Endodermal cell (in vitro differentiated cells): ENCODE results near the gene TNIK. TPM values are rescaled to one million over a fixed set of nuclear protein-coding genes. Genes with fewer than 3 reads are reported as not detected.

Experiments
- DNase-seq: peaks from one replicate; pipeline ENCODE4 v3.0.0-alpha.2; 2017
- H3K27ac ChIP-seq: 2 replicates; pipeline ENCODE4 v1.5.1; 2013; ENCODE audit warnings: mild to moderate bottlenecking, low read depth, low read length, moderate library complexity
- H3K27me3 ChIP-seq: 2 replicates; pipeline ENCODE4 v1.6.1; 2013; ENCODE audit warnings: mild to moderate bottlenecking, low read length, moderate library complexity; ENCODE audit not compliant: insufficient read depth, control insufficient read depth, poor library complexity, severe bottlenecking
- H3K36me3 ChIP-seq: 2 replicates; pipeline ENCODE4 v1.7.0; 2013; ENCODE audit warnings: mild to moderate bottlenecking, low read length, moderate library complexity; ENCODE audit not compliant: control insufficient read depth, insufficient read depth
- H3K4me1 ChIP-seq: one replicate; pipeline ENCODE4 v1.7.0; 2013; ENCODE audit warnings: low read length; ENCODE audit not compliant: control insufficient read depth, insufficient read depth
- H3K4me3 ChIP-seq: 2 replicates; pipeline ENCODE4 v1.5.1; 2013; ENCODE audit warnings: mild to moderate bottlenecking, low read length, moderate library complexity
- H3K9ac ChIP-seq: 2 replicates; pipeline ENCODE4 v1.6.1; 2013; ENCODE audit warnings: mild to moderate bottlenecking, low read length, moderate library complexity; ENCODE audit not compliant: poor library complexity, severe bottlenecking; ENCODE audit errors: extremely low read depth
- H3K9me3 ChIP-seq: 2 replicates; pipeline ENCODE4 v1.6.1; 2013; ENCODE audit warnings: mild to moderate bottlenecking, low read length, moderate library complexity; ENCODE audit not compliant: control insufficient read depth
- H3K27ac Mint-ChIP-seq: 2 replicates; pipeline ENCODE4 v1.8.0; 2020; ENCODE audit warnings: mixed read lengths
- H3K27me3 Mint-ChIP-seq: 2 replicates; pipeline ENCODE4 v1.8.0; 2021; ENCODE audit warnings: mild to moderate bottlenecking, mixed read lengths; ENCODE audit not compliant: insufficient read depth
- H3K36me3 Mint-ChIP-seq: 2 replicates; pipeline ENCODE4 v1.8.0; 2020; ENCODE audit warnings: low read depth, mixed read lengths
- H3K4me1 Mint-ChIP-seq: 2 replicates; pipeline ENCODE4 v1.8.0; 2020; ENCODE audit warnings: mixed read lengths
- H3K4me3 Mint-ChIP-seq: 2 replicates; pipeline ENCODE4 v1.8.0; 2020; ENCODE audit warnings: mild to moderate bottlenecking, moderate library complexity, mixed read lengths
- H3K9me3 Mint-ChIP-seq: 2 replicates; pipeline ENCODE4 v1.8.0; 2020; ENCODE audit warnings: mild to moderate bottlenecking, mixed read lengths
- WGBS, 2 experiments: methylation state at CpG; one replicate each; pipeline versions ENCODE4 v1.1.5 to v1.1.7; 2013; ENCODE audit warnings: missing lambda C conversion rate in 2 of 2, mixed read lengths in 1 of 2; ENCODE audit not compliant: insufficient coverage in 1 of 2, insufficient read length in 1 of 2; 5-methylcytosine and 5-hydroxymethylcytosine counted together
- total RNA-seq, 2 donors: library from RNA; stranded (reverse); fragmentation: NEBNext Ultra II Directional in 1 of 2; extraction: Animal tissue kit (Norgen Biotek cat#: 25700) in 1 of 2; gene quantifications; 2 replicates in 1 of 2; 3 replicates in 1 of 2; pipeline ENCODE4 v1.2.1, GENCODE V29; 2021
- TF ChIP-seq, protein P1 (sequence below): fragments of 200-600 bp; sonication (generic); conservative IDR thresholded peaks from 2 replicates; pipeline ENCODE4 v1.5.0; 2021; ENCODE audit warnings: antibody characterized with exemption, mild to moderate bottlenecking

TNIK gene
- total RNA-seq, 2 donors from 2014 or later: 12.2 to 14.9 TPM

DNA sequence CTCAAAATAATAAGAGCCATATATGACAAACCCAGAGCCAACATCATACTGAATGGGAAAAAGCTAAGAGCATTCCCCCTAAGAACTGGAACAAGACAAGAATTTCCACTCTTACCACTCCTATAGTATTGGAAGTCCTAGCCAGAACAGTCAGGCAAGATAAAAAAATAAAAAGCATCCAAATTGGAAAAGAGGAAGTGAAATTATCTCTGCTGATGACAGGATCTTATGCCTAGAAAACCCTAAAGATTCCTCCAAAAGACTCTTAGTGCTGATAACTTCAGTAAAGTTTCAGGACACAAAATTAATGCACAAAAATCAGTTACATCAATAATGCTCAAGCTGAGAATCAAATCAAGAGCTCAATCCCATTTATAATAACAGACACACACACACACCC lies 387.8 kb downstream of the TNIK start:
- no peak for DNase-seq
- H3K4me1 Mint-ChIP-seq: no peaks in the 10 kb centered on the region

DNA sequence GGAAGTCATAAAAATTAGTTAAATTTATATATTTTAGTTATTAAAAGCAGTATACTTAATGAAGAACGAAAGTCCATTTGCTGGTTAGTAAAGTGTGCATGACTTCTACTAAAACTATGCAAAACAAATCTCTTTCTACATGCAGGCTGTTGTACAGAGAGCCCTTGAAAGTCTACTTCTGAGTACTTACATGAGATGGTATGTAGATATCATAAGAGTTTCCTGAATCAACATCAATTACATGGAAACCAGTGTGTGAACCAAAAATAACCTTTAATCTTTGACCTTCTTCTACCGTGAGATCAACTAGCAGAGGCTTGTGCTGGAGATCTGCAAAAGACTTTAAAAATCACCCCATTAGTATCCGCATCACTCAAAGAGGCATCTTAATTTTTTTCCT lies 391.5 kb downstream of the TNIK start:
- Mint-ChIP-seq H3K27ac (no peak overlapping the region), H3K36me3 (peaks cover 2% of the 10 kb centered on the region), H3K4me1 (no peaks in the 10 kb centered on the region), H3K4me3 (no peak overlapping the region), H3K9me3 (no peaks in the 10 kb centered on the region), H3K27me3 (no peaks in the 10 kb centered on the region)
- Histone ChIP-seq H3K36me3 (no peaks in the 10 kb centered on the region), H3K27ac (no peak overlapping the region), H3K4me3 (no peak overlapping the region), H3K9me3 (no peaks in the 10 kb centered on the region), H3K27me3 (no peaks in the 10 kb centered on the region), H3K9ac (no peak overlapping the region), H3K4me1 (no peaks in the 10 kb centered on the region)
- DNase-seq: no peak
- 75 to 98% methylated on average over 1 to 3 of the region's 3 CpGs for WGBS, 2 experiments
- TF ChIP-seq, protein P1, sequence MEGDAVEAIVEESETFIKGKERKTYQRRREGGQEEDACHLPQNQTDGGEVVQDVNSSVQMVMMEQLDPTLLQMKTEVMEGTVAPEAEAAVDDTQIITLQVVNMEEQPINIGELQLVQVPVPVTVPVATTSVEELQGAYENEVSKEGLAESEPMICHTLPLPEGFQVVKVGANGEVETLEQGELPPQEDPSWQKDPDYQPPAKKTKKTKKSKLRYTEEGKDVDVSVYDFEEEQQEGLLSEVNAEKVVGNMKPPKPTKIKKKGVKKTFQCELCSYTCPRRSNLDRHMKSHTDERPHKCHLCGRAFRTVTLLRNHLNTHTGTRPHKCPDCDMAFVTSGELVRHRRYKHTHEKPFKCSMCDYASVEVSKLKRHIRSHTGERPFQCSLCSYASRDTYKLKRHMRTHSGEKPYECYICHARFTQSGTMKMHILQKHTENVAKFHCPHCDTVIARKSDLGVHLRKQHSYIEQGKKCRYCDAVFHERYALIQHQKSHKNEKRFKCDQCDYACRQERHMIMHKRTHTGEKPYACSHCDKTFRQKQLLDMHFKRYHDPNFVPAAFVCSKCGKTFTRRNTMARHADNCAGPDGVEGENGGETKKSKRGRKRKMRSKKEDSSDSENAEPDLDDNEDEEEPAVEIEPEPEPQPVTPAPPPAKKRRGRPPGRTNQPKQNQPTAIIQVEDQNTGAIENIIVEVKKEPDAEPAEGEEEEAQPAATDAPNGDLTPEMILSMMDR: no peak

More for the DNA sequence above, 387.8 kb downstream of the TNIK start:
- no peaks in the 10 kb centered on the region for H3K9me3 ChIP-seq
- Mint-ChIP-seq H3K4me3 (no peak overlapping the region), H3K36me3 (no peaks in the 10 kb centered on the region), H3K9me3 (no peaks in the 10 kb centered on the region), H3K27ac (no peak overlapping the region), H3K27me3 (no peaks in the 10 kb centered on the region)
- H3K36me3 ChIP-seq: no peaks in the 10 kb centered on the region
- H3K9ac ChIP-seq: no peak overlapping the region
- H3K4me1 ChIP-seq: no peaks in the 10 kb centered on the region
- no peaks in the 10 kb centered on the region for H3K27me3 ChIP-seq
- no peak overlapping the region for H3K4me3 ChIP-seq
- no peak overlapping the region for H3K27ac ChIP-seq
- TF ChIP-seq, protein P1: no peak

DNA sequence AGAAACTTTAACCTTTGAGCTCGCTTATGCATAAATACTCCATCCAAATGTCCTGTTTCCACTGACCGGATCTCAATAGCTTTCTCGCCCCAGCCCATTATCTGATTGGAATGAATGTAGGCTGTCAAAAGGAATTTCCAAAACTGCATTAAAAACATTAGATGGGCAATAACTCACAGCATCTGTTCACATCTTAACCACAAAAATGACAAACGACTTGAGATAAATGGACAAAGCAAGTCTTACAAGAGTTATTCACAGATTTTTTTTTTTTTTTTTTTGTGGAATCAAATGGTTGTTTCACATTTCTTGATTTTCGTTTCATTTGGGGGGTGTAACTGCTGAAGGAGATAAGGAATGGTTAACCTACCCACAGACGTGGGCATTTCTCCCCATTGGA lies 394.0 kb downstream of the TNIK start:
- H3K36me3 ChIP-seq: no peaks in the 10 kb centered on the region
- H3K4me1 ChIP-seq: no peaks in the 10 kb centered on the region
- H3K9me3 ChIP-seq: no peaks in the 10 kb centered on the region
- Mint-ChIP-seq H3K9me3 (no peaks in the 10 kb centered on the region), H3K36me3 (peaks cover 2% of the 10 kb centered on the region), H3K4me3 (no peak overlapping the region), H3K27ac (no peak overlapping the region), H3K4me1 (peaks cover 11% of the 10 kb centered on the region), H3K27me3 (no peaks in the 10 kb centered on the region)
- WGBS, 2 experiments: 92 to 100% methylated on average over 1 to 6 of the region's 6 CpGs
- DNase-seq: no peak
- no peaks in the 10 kb centered on the region for H3K27me3 ChIP-seq
- H3K4me3 ChIP-seq: no peak overlapping the region
- H3K9ac ChIP-seq: no peak overlapping the region
- H3K27ac ChIP-seq: no peak overlapping the region
- TF ChIP-seq, protein P1: no peak
